K562 (cell line): Measurements from ENCODE around the gene CDK5R1. TPM values are rescaled to one million over a fixed set of nuclear protein-coding genes. Genes with fewer than 3 reads are reported as not detected.

Experiments used
- ZNF696 ChIP-seq: fragments of 250-450 bp; sonication (Bioruptor Pico); conservative IDR thresholded peaks from 2 replicates; pipeline ENCODE4 v1.4.0; 2020; ENCODE audit warnings: mild to moderate bottlenecking, moderate library complexity
- polyA plus RNA-seq, 8 experiments: library from polyadenylated mRNA; depleted of rRNA in 4 of 8; stranded (reverse) in 5 of 8; unstranded in 3 of 8; fragments of >200 nt; fragmentation: Nextera tagmentation in 2 of 8; fragmentation: Illumina TruSeq in 1 of 8; extraction: Ambion mirVana in 2 of 8; extraction: Trizol in 1 of 8; gene quantifications; 2 replicates each; pipeline versions ENCODE4 v1.2.1 to v1.2.3, GENCODE V29; 2011 to 2014; ENCODE audit warnings: inconsistent platforms in 1 of 8, missing spikeins in 1 of 8
- total RNA-seq, 7 experiments: library from RNA; depleted of rRNA in 6 of 7; stranded (reverse); fragments of >200 nt in 6 of 7; fragmentation: Illumina TruSeq in 2 of 7; extraction: Trizol in 2 of 7; gene quantifications; 2 replicates each; pipeline versions ENCODE4 v1.2.1 to v1.2.3, GENCODE V29; 2011 to 2021; ENCODE audit warnings: low replicate concordance in 1 of 7
- TF ChIP-seq, protein P1 (sequence below): fragments of 200-800 bp; sonication (Bioruptor generic); IDR thresholded peaks from 2 replicates; pipeline ENCODE4 v1.6.1; 2016; ENCODE audit warnings: missing genetic modification characterization, missing compliant biosample characterization
- TF ChIP-seq, protein P2 (sequence below): sonication (generic); IDR thresholded peaks from 2 replicates; pipeline ENCODE4 v1.6.1; 2016
- TF ChIP-seq, protein P3 (sequence below): sonication (generic); formaldehyde crosslinking; IDR thresholded peaks from 2 replicates; pipeline ENCODE4 v1.8.1; 2023; ENCODE audit warnings: mild to moderate bottlenecking, missing genetic modification reagents

CDK5R1 gene
- total and polyA plus RNA-seq, 9 of the 15 experiments (the other 6 are each of a cell fraction or from before 2014, with no cell fraction given): 0.10 to 4.8 (median 2.3) TPM

DNA sequence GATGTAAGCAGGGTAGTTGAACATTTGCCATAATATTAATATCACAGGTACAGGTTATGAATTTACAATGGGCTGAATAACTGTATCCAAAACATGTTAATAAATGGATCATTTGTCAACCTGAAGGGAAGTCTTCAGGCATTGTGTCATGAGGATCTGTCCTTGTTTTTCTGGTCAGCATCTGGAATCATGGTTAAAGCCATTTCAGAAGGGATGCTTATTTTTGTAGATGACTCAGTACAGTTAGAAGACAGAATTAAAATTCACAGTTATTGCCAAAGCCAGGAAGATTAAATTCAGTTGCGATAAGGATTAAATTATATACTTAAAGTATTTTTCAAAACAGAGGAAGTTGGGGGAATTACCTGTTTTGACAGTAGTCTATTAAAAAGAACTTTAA is 34.5 kb upstream of the CDK5R1 start (continued):
- TF ChIP-seq, protein P1, sequence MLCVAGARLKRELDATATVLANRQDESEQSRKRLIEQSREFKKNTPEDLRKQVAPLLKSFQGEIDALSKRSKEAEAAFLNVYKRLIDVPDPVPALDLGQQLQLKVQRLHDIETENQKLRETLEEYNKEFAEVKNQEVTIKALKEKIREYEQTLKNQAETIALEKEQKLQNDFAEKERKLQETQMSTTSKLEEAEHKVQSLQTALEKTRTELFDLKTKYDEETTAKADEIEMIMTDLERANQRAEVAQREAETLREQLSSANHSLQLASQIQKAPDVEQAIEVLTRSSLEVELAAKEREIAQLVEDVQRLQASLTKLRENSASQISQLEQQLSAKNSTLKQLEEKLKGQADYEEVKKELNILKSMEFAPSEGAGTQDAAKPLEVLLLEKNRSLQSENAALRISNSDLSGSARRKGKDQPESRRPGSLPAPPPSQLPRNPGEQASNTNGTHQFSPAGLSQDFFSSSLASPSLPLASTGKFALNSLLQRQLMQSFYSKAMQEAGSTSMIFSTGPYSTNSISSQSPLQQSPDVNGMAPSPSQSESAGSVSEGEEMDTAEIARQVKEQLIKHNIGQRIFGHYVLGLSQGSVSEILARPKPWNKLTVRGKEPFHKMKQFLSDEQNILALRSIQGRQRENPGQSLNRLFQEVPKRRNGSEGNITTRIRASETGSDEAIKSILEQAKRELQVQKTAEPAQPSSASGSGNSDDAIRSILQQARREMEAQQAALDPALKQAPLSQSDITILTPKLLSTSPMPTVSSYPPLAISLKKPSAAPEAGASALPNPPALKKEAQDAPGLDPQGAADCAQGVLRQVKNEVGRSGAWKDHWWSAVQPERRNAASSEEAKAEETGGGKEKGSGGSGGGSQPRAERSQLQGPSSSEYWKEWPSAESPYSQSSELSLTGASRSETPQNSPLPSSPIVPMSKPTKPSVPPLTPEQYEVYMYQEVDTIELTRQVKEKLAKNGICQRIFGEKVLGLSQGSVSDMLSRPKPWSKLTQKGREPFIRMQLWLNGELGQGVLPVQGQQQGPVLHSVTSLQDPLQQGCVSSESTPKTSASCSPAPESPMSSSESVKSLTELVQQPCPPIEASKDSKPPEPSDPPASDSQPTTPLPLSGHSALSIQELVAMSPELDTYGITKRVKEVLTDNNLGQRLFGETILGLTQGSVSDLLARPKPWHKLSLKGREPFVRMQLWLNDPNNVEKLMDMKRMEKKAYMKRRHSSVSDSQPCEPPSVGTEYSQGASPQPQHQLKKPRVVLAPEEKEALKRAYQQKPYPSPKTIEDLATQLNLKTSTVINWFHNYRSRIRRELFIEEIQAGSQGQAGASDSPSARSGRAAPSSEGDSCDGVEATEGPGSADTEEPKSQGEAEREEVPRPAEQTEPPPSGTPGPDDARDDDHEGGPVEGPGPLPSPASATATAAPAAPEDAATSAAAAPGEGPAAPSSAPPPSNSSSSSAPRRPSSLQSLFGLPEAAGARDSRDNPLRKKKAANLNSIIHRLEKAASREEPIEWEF (CRISPR knock-in tag): no peak
- TF ChIP-seq ZNF696: no peak
- TF ChIP-seq, protein P2, sequence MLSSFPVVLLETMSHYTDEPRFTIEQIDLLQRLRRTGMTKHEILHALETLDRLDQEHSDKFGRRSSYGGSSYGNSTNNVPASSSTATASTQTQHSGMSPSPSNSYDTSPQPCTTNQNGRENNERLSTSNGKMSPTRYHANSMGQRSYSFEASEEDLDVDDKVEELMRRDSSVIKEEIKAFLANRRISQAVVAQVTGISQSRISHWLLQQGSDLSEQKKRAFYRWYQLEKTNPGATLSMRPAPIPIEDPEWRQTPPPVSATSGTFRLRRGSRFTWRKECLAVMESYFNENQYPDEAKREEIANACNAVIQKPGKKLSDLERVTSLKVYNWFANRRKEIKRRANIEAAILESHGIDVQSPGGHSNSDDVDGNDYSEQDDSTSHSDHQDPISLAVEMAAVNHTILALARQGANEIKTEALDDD: no peak
- TF ChIP-seq, protein P3, sequence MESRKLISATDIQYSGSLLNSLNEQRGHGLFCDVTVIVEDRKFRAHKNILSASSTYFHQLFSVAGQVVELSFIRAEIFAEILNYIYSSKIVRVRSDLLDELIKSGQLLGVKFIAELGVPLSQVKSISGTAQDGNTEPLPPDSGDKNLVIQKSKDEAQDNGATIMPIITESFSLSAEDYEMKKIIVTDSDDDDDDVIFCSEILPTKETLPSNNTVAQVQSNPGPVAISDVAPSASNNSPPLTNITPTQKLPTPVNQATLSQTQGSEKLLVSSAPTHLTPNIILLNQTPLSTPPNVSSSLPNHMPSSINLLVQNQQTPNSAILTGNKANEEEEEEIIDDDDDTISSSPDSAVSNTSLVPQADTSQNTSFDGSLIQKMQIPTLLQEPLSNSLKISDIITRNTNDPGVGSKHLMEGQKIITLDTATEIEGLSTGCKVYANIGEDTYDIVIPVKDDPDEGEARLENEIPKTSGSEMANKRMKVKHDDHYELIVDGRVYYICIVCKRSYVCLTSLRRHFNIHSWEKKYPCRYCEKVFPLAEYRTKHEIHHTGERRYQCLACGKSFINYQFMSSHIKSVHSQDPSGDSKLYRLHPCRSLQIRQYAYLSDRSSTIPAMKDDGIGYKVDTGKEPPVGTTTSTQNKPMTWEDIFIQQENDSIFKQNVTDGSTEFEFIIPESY (CRISPR knock-in tag): no peak
